ENCODE data around the gene MLEC. TPM values are rescaled to one million over a fixed set of nuclear protein-coding genes. Genes with fewer than 3 reads are reported as not detected.

Gene MLEC, protein sequence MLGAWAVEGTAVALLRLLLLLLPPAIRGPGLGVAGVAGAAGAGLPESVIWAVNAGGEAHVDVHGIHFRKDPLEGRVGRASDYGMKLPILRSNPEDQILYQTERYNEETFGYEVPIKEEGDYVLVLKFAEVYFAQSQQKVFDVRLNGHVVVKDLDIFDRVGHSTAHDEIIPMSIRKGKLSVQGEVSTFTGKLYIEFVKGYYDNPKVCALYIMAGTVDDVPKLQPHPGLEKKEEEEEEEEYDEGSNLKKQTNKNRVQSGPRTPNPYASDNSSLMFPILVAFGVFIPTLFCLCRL
- total RNA-seq, result 64.1 and 67.8 TPM in 2 replicates

DNA sequence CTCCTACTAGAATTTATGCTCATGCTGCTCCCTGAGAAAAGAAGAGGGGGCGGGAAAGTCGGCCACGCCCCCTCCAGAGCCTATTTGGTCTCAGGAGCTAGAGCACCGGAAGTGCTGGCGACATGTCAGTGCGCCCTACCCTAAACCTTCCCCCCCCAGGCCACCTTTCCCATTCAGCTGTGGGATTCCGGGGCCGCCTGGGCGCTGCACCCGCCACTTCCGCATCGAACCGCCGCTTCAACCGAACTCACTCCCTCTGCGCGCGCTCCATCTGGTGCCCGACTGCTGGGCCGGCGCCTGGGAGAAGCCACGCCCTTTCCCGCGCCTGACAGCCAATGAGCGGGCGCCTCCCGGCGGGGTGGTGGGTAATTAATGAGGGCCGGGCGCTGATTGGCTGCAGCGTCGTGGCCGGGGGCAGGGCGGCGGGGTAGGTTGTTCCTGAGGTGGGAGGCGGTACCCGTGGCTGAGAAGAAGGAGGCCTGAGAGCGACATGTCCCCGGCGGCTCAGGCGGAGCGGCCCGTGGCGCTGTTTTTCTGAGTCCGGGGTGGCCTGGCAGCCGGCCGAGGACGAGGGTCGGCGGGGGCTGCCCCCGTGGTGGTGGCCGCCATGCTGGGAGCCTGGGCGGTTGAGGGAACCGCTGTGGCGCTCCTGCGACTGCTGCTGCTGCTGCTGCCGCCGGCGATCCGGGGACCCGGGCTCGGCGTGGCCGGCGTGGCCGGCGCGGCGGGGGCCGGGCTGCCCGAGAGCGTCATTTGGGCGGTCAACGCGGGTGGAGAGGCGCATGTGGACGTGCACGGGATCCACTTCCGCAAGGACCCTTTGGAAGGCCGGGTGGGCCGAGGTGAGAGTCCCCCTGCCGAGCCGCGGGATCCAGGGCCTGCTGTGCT is at the start of gene MLEC:
TSS of gene MLEC (plus strand) at position 460 of the 888 bp plus-strand sequence. CDS start at position 608, 148 bp downstream.

GRCh38 chr12:120639771-120640721 is 46.9 kb upstream of the MLEC start, which contains the start of gene CABP1:
Gene CABP1, plus strand, starts transcription at chr12:120640626. Its CDS starts 60 bp downstream, at chr12:120640686.

DNA sequence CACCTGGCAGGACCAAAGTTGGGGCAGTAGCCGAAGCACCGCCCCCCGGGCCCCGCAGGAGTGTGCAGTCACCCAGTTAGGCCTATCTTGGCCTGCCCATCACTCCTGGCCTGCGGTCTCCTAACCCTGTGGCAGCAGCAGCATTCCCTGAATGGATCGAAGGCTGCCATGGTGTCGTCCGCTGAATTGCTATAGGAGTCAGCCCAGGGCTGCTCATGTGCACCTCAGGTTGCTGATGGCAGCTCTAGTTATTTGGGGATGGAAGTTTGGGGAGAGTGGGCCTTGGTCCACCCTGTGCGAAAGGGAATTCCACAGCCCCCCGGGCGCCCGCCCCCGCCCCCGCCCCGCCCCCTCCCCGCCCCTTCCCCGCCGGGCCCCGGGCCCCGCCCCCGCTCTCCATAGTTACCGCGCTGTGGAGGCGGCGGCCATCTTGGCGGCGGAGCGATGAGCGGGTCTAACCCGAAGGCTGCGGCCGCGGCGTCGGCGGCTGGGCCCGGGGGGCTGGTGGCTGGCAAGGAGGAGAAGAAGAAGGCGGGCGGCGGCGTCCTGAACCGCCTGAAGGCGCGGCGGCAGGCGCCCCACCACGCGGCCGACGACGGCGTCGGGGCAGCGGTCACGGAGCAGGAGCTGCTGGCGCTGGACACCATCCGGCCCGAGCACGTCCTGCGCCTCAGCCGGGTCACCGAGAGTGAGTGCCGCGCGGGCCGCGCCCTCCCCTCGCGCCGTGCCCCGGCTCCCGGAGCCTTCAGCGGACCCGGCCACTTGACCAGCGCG is 23.3 kb downstream of the MLEC start, which contains the start of gene UNC119B:
TSS of gene UNC119B (plus strand) at position 428 of the 774 bp plus-strand sequence. CDS start at position 445, 17 bp downstream.

GRCh38 chr12:120725659-120726509 is 38.9 kb downstream of the MLEC start, which contains the start of gene ACADS:
Gene ACADS, plus strand, starts transcription at chr12:120725826. Its CDS starts 60 bp downstream, at chr12:120725886.

Other genes with a start within 250 kb of the MLEC start
- gene COX6A1, start 249.0 kb upstream of the MLEC start, total RNA-seq, result 821 and 928 TPM in 2 replicates
- gene TRIAP1, start 240.8 kb upstream of the MLEC start, total RNA-seq, result 27.8 and 34.6 TPM in 2 replicates
- 16.1 and 18.3 TPM in 2 replicates for gene GATC, start 240.7 kb upstream of the MLEC start, total RNA-seq
- gene SRSF9, start 217.4 kb upstream of the MLEC start, total RNA-seq, result 97.1 and 100 TPM in 2 replicates
- 357 and 400 TPM in 2 replicates for gene DYNLL1, start 191.0 kb upstream of the MLEC start, total RNA-seq
- 27.1 and 27.6 TPM in 2 replicates for gene COQ5, start 158.0 kb upstream of the MLEC start, total RNA-seq
- gene RNF10, start 152.8 kb upstream of the MLEC start, total RNA-seq, result 74.3 and 86.5 TPM in 2 replicates
- gene POP5, start 105.7 kb upstream of the MLEC start, total RNA-seq, result 49.4 and 54.8 TPM in 2 replicates
- gene CABP1, start 46.5 kb upstream of the MLEC start, total RNA-seq, result under 0.01 TPM in 1 of 2 replicates, not detected in the other
- 13.4 and 13.8 TPM in 2 replicates for gene UNC119B, start 23.3 kb downstream of the MLEC start, total RNA-seq
- gene ACADS, start 38.7 kb downstream of the MLEC start, total RNA-seq, result 12.4 and 13.8 TPM in 2 replicates
- 5.2 and 7.1 TPM in 2 replicates for gene SPPL3, start 217.2 kb downstream of the MLEC start, total RNA-seq

Data from bronchus fibroblast of lung (primary cell).